K562 (cell line): Measurements from ENCODE around the gene GLDC. TPM values are rescaled to one million over a fixed set of nuclear protein-coding genes. Genes with fewer than 3 reads are reported as not detected.

Experiments
- ATAC-seq: fragments of 200-7000 bp; cut with Tn5 transposase; 3 replicates; pipeline ENCODE4 v1.9.1; 2020; ENCODE audit warnings: moderate library complexity
- BruUV-seq: library from RNA; stranded (reverse); fragments of 400-500 nt; replicated peaks from 2 replicates; lab custom pipeline; 2021; lab: Mats Ljungman, UMichigan
- CTCF ChIA-PET: fragments of 300-600 bp; formaldehyde crosslinking; extraction: SDS; loops from one replicate; lab custom pipeline; 2021; ENCODE audit warnings: low intra/inter-chr PET ratio; lab: Yijun Ruan, JAX
- POLR2A ChIA-PET: fragments of 300-600, 350-650 bp; sonication (Branson Sonifier 250); formaldehyde crosslinking; extraction: SDS; loops from one replicate; lab custom pipeline; 2021; ENCODE audit warnings: antibody characterized with exemption, inconsistent platforms; lab: Yijun Ruan, JAX
- DNase-seq, 4 experiments: peaks; one replicate each; pipeline versions ENCODE4 v3.0.0 to v3.0.0-alpha.2; 2011 to 2018; ENCODE audit warnings: low spot score in 3 of 4, mixed read lengths in 3 of 4; ENCODE audit errors: extremely low read depth in 1 of 4
- FAIRE-seq: peaks from 2 replicates; lab custom pipeline; 2011; peaks lifted over from hg19 to GRCh38; lab: Jason Lieb, UNC
- H2AFZ ChIP-seq: 2 replicates; pipeline ENCODE4 v1.6.0; 2011; ENCODE audit warnings: low read depth, low read length, control low read depth, inconsistent platforms
- H3K27ac ChIP-seq: fragments of 200-600 bp; 3 replicates; pipeline ENCODE4 v1.8.0; 2011; ENCODE audit warnings: low read depth, mild to moderate bottlenecking, control low read depth, inconsistent platforms, low read length, moderate library complexity, mixed read lengths; ENCODE audit errors: extremely low read depth
- H3K27me3 ChIP-seq, 2 experiments: fragments of 300-600 bp in 1 of 2; 2 replicates in 1 of 2; 3 replicates in 1 of 2; pipeline versions ENCODE4 v1.6.0 to v1.8.0; 2011; ENCODE audit warnings: inconsistent platforms in 2 of 2, low read length in 2 of 2, mild to moderate bottlenecking in 1 of 2, mixed read lengths in 1 of 2, moderate library complexity in 1 of 2; ENCODE audit not compliant: control insufficient read depth in 2 of 2, insufficient read depth in 2 of 2
- H3K36me3 ChIP-seq: fragments of 300-600 bp; 3 replicates; pipeline ENCODE4 v1.8.0; 2011; ENCODE audit warnings: mild to moderate bottlenecking, low read length, inconsistent platforms; ENCODE audit not compliant: control insufficient read depth, insufficient read depth
- H3K4me1 ChIP-seq, 2 experiments: fragments of 200-600 bp in 1 of 2; replicated peaks in 1 of 2; 2 replicates in 1 of 2; 3 replicates in 1 of 2; pipeline versions ENCODE4 v1.5.1 to v1.8.0; 2011; ENCODE audit warnings: inconsistent platforms in 2 of 2, low read length in 2 of 2, mild to moderate bottlenecking in 1 of 2, mixed read lengths in 1 of 2, moderate library complexity in 1 of 2; ENCODE audit not compliant: control insufficient read depth in 2 of 2, insufficient read depth in 2 of 2
- H3K4me2 ChIP-seq: 2 replicates; pipeline ENCODE4 v1.6.1; 2011; ENCODE audit warnings: low read length, control low read depth, inconsistent platforms, mixed read lengths; ENCODE audit not compliant: insufficient read depth
- H3K4me3 ChIP-seq: fragments of 200-600 bp; sonication (generic), shearing (Covaris generic); 2 replicates; pipeline ENCODE4 v1.5.1; 2016; ENCODE audit warnings: control low read depth, inconsistent platforms
- H3K79me2 ChIP-seq: fragments of 200-600 bp; 3 replicates; pipeline ENCODE4 v1.8.0; 2011; ENCODE audit warnings: low read length, inconsistent platforms; ENCODE audit not compliant: control insufficient read depth, insufficient read depth
- H3K9ac ChIP-seq, 2 experiments: 2 replicates each; pipeline versions ENCODE4 v1.6.0 to v1.6.1; 2011; ENCODE audit warnings: low read depth in 2 of 2, low read length in 2 of 2, control low read depth in 1 of 2, inconsistent platforms in 1 of 2, mild to moderate bottlenecking in 1 of 2, mixed read lengths in 1 of 2; ENCODE audit not compliant: insufficient read depth in 1 of 2
- H3K9me1 ChIP-seq: one replicate; pipeline ENCODE4 v1.6.0; 2011; ENCODE audit warnings: inconsistent platforms, mild to moderate bottlenecking, low read length, moderate library complexity; ENCODE audit not compliant: control insufficient read depth, insufficient read depth
- H3K9me3 ChIP-seq: replicated peaks from 2 replicates; pipeline ENCODE4 v1.5.1; 2011; ENCODE audit warnings: low read depth, low read length, inconsistent platforms; ENCODE audit not compliant: control insufficient read depth, insufficient read depth
- H4K20me1 ChIP-seq: replicated peaks from 2 replicates; pipeline ENCODE4 v1.6.1; 2011; ENCODE audit warnings: low read length, inconsistent platforms, mixed read lengths; ENCODE audit not compliant: control insufficient read depth, insufficient read depth
- CBX3 ChIP-seq, 2 experiments: IDR thresholded peaks; 1 replicate in 1 of 2; 2 replicates in 1 of 2; pipeline ENCODE4 v1.6.1; 2012; ENCODE audit warnings: inconsistent platforms in 2 of 2, low read length in 2 of 2, borderline replicate concordance in 1 of 2, control low read depth in 1 of 2
- CBX8 ChIP-seq: fragments of 200-600 bp; sonication (generic); IDR thresholded peaks from 2 replicates; pipeline ENCODE4 v1.6.1; 2012; ENCODE audit warnings: borderline replicate concordance, mixed run types, low read depth, mild to moderate bottlenecking, moderate library complexity, mixed read lengths, low read length, control low read depth, inconsistent platforms; ENCODE audit not compliant: poor library complexity, severe bottlenecking; ENCODE audit errors: extremely low read depth
- CEBPZ ChIP-seq: fragments of 150-350 bp; IDR thresholded peaks from 2 replicates; pipeline ENCODE4 v1.6.1; 2014; ENCODE audit warnings: low read depth, mild to moderate bottlenecking, low read length, borderline replicate concordance
- HMG20A ChIP-seq: fragments of 450-650 bp; formaldehyde crosslinking; conservative IDR thresholded peaks from 2 replicates; pipeline ENCODE4 v1.4.0; 2020; ENCODE audit warnings: mild to moderate bottlenecking, mixed read lengths
- NR0B1 ChIP-seq: fragments of 450-650 bp; IDR thresholded peaks from one replicate; pipeline ENCODE4 v1.6.1; 2018; ENCODE audit warnings: mild to moderate bottlenecking, moderate library complexity; ENCODE audit not compliant: partially characterized antibody
- PATZ1 ChIP-seq: fragments of 250-450 bp; sonication (Bioruptor Pico); IDR thresholded peaks from 2 replicates; pipeline ENCODE4 v1.5.0; 2020; ENCODE audit warnings: mild to moderate bottlenecking, borderline replicate concordance
- RAD21 ChIP-seq, 2 experiments: fragments of 250-450 bp in 1 of 2; fragments of 450-650 bp in 1 of 2; sonication (Bioruptor Pico) in 1 of 2; formaldehyde crosslinking in 1 of 2; IDR thresholded peaks in 1 of 2; conservative IDR thresholded peaks in 1 of 2; 2 replicates each; pipeline versions ENCODE4 v1.4.0 to v1.8.0; 2020 to 2022; ENCODE audit warnings: mild to moderate bottlenecking in 2 of 2, moderate library complexity in 1 of 2
- RAD51 ChIP-seq: fragments of 450-650 bp; IDR thresholded peaks from 2 replicates; pipeline ENCODE4 v1.7.1; 2016; ENCODE audit warnings: low read depth, mild to moderate bottlenecking, borderline replicate concordance
- ZNF551 ChIP-seq: fragments of 250-450 bp; sonication (Bioruptor Pico); IDR thresholded peaks from 2 replicates; pipeline ENCODE4 v1.5.0; 2021; ENCODE audit warnings: mild to moderate bottlenecking, moderate library complexity
- WGBS: fragments of 100-300 bp; shearing (Covaris generic); methylation state at CpG from one replicate; pipeline ENCODE4 v1.1.6; 2016; ENCODE audit warnings: low coverage, mixed read lengths; ENCODE audit not compliant: insufficient coverage; ENCODE audit errors: missing lambda C conversion rate; 5-methylcytosine and 5-hydroxymethylcytosine counted together
- in situ Hi-C: fragments of 300-500 bp; cut with MboI; formaldehyde crosslinking; loops from 4 replicates; pipeline ENCODE4 v1.15.0; 2018; ENCODE audit warnings: inconsistent platforms, mixed read lengths
- intact Hi-C: fragments of 100-400 bp; cut with micrococcal nuclease; formaldehyde crosslinking; loops from 2 replicates; pipeline ENCODE4 v1.14.2; 2022
- polyA plus RNA-seq, 8 experiments: library from polyadenylated mRNA; depleted of rRNA in 4 of 8; stranded (reverse) in 5 of 8; unstranded in 3 of 8; fragments of >200 nt; fragmentation: Nextera tagmentation in 2 of 8; fragmentation: Illumina TruSeq in 1 of 8; extraction: Ambion mirVana in 2 of 8; extraction: Trizol in 1 of 8; gene quantifications; 2 replicates each; pipeline versions ENCODE4 v1.2.1 to v1.2.3, GENCODE V29; 2011 to 2014; ENCODE audit warnings: inconsistent platforms in 1 of 8, missing spikeins in 1 of 8
- total RNA-seq, 7 experiments: library from RNA; depleted of rRNA in 6 of 7; stranded (reverse); fragments of >200 nt in 6 of 7; fragmentation: Illumina TruSeq in 2 of 7; extraction: Trizol in 2 of 7; gene quantifications; 2 replicates each; pipeline versions ENCODE4 v1.2.1 to v1.2.3, GENCODE V29; 2011 to 2021; ENCODE audit warnings: low replicate concordance in 1 of 7

Gene GLDC
- total and polyA plus RNA-seq, 9 of the 15 experiments (the other 6 are each of a cell fraction or from before 2014, with no cell fraction given) = 0.03 to 0.27 (median 0.08) TPM; not detected in 6

GRCh38 chr9:6692881-6693361 is 47.4 kb upstream of the GLDC start:
- DNase-seq (no peak), FAIRE-seq (no peak), ATAC-seq (no peak)
- CTCF ChIA-PET = no interaction called here
- Histone ChIP-seq H3K27me3 (no peaks in the 10 kb centered on the region), H3K4me1 (no peaks in the 10 kb centered on the region), H3K4me3 (no peak overlapping the region), H3K9ac (no peak overlapping the region), H3K4me2 (no peak overlapping the region), H3K79me2 (no peaks in the 10 kb centered on the region), H3K9me1 (no peaks in the 10 kb centered on the region), H3K36me3 (no peaks in the 10 kb centered on the region), H2AFZ (no peak overlapping the region), H3K27ac (no peak overlapping the region), H4K20me1 (no peaks in the 10 kb centered on the region), H3K9me3 (no peaks in the 10 kb centered on the region)
- POLR2A ChIA-PET = no interaction called here
- intact Hi-C loops = no loop called here
- WGBS = 68% methylated on average over 8 of the region's 9 CpGs
- no peak for TF ChIP-seq HMG20A (CRISPR knock-in tag)
- TF ChIP-seq NR0B1 = no peak
- TF ChIP-seq CEBPZ = no peak
- no peak for TF ChIP-seq ZNF551
- TF ChIP-seq PATZ1 (CRISPR knock-in tag) = no peak
- no peak for TF ChIP-seq CBX8
- no peak for TF ChIP-seq CBX3 (IDR thresholded peaks at IDR 0.05; ENCODE audit: borderline replicate concordance in 1 of 2, low read length in 2 of 2)
- TF ChIP-seq RAD21 (CRISPR knock-in tag; conservative IDR thresholded peaks at IDR 0.05 in 1 of 2, IDR thresholded peaks at IDR 0.05 in 1 of 2) = no peak
- TF ChIP-seq RAD51 = no peak
- in situ Hi-C loops = no loop called here
- BruUV-seq = no TSS peak
